ENCODE measurements around the gene ADIPOR2.
"Not testable (repeated sequence)": the region's sequence is repeated elsewhere in the genome, so short reads cannot be mapped to it uniquely, and the experiment has no call there.

Gene ADIPOR2

GRCh38 chr12:1703771-1704722 is 13.2 kb downstream of the ADIPOR2 start:
- DNase-seq (ENCODE audit: low read depth in 2 of 2) = no peak

- no peak for DNase-seq (ENCODE audit: low read depth in 2 of 2)
Observed at GRCh38 chr12:1705774-1706631, 15.1 kb downstream of the ADIPOR2 start.

- no peak for DNase-seq (ENCODE audit: low read depth in 2 of 2)
Observed at GRCh38 chr12:1706632-1706980, 15.7 kb downstream of the ADIPOR2 start.

GRCh38 chr12:1707051-1707450 is 16.2 kb downstream of the ADIPOR2 start:
- no peak for DNase-seq (ENCODE audit: low read depth in 2 of 2)

GRCh38 chr12:1709968-1710367 is 19.1 kb downstream of the ADIPOR2 start:
- not testable (repeated sequence) for DNase-seq (ENCODE audit: low read depth in 2 of 2)

- DNase-seq (ENCODE audit: low read depth in 2 of 2) = not testable (repeated sequence)
Observed at GRCh38 chr12:1710870-1711269, 20.0 kb downstream of the ADIPOR2 start.

GRCh38 chr12:1711536-1712211 is 20.8 kb downstream of the ADIPOR2 start:
- DNase-seq (ENCODE audit: low read depth in 2 of 2) = not testable (repeated sequence)

- not testable (repeated sequence) for DNase-seq (ENCODE audit: low read depth in 2 of 2)
Observed at GRCh38 chr12:1712305-1712704, 21.4 kb downstream of the ADIPOR2 start.

- DNase-seq (ENCODE audit: low read depth in 2 of 2) = not testable (repeated sequence)
Observed at GRCh38 chr12:1712852-1713251, 22.0 kb downstream of the ADIPOR2 start.

GRCh38 chr12:1713783-1714348 is 23.0 kb downstream of the ADIPOR2 start:
- not testable (repeated sequence) for DNase-seq (ENCODE audit: low read depth in 2 of 2)

- DNase-seq (ENCODE audit: low read depth in 2 of 2) = not testable (repeated sequence)
Observed at GRCh38 chr12:1715459-1715858, 24.6 kb downstream of the ADIPOR2 start.

GRCh38 chr12:1716215-1716862 is 25.5 kb downstream of the ADIPOR2 start:
- DNase-seq (ENCODE audit: low read depth in 2 of 2) = no peak

- no peak for DNase-seq (ENCODE audit: low read depth in 2 of 2)
Observed at GRCh38 chr12:1716911-1717310, 26.0 kb downstream of the ADIPOR2 start.

GRCh38 chr12:1719139-1719538 is 28.3 kb downstream of the ADIPOR2 start:
- no peak for DNase-seq (ENCODE audit: low read depth in 2 of 2)

- no peak for DNase-seq (ENCODE audit: low read depth in 2 of 2)
Observed at GRCh38 chr12:1720494-1720893, 29.6 kb downstream of the ADIPOR2 start.

- DNase-seq (ENCODE audit: low read depth in 2 of 2) = no peak
Observed at GRCh38 chr12:1723721-1724120, 32.9 kb downstream of the ADIPOR2 start.

GRCh38 chr12:1724250-1724649 is 33.4 kb downstream of the ADIPOR2 start:
- no peak for DNase-seq (ENCODE audit: low read depth in 2 of 2)

GRCh38 chr12:1726753-1727152 is 35.9 kb downstream of the ADIPOR2 start:
- no peak for DNase-seq (ENCODE audit: low read depth in 2 of 2)

GRCh38 chr12:1728824-1729223 is 38.0 kb downstream of the ADIPOR2 start:
- no peak for DNase-seq (ENCODE audit: low read depth in 2 of 2)

- DNase-seq (ENCODE audit: low read depth in 2 of 2) = no peak
Observed at GRCh38 chr12:1731019-1731687, 40.3 kb downstream of the ADIPOR2 start.

GRCh38 chr12:1731688-1732078 is 40.8 kb downstream of the ADIPOR2 start:
- DNase-seq (ENCODE audit: low read depth in 2 of 2) = not testable (repeated sequence)
